HepG2 (cell line): ENCODE results near the gene TBCE. TPM values are rescaled to one million over a fixed set of nuclear protein-coding genes. Genes with fewer than 3 reads are reported as not detected.
"Not testable (repeated sequence)": the region's sequence is repeated elsewhere in the genome, so short reads cannot be mapped to it uniquely, and the experiment has no call there.

Experiments
- ATAC-seq: fragments of 200-7000 bp; cut with Tn5 transposase; 3 replicates; pipeline ENCODE4 v1.9.1; 2020; ENCODE audit warnings: mild to moderate bottlenecking, moderate library complexity
- BruUV-seq: library from RNA; stranded (reverse); fragments of 400-500 nt; replicated peaks from 2 replicates; lab custom pipeline; 2021; lab: Mats Ljungman, UMichigan
- CTCF ChIA-PET: fragments of 300-600 bp; formaldehyde crosslinking; extraction: SDS; loops from one replicate; lab custom pipeline; 2021; ENCODE audit warnings: low total read pairs, inconsistent platforms, low intra/inter-chr PET ratio; lab: Yijun Ruan, JAX
- POLR2A ChIA-PET: fragments of 350-600 bp; sonication (Branson Sonifier 250); formaldehyde crosslinking; loops from one replicate; lab custom pipeline; 2020; ENCODE audit warnings: antibody characterized with exemption, inconsistent platforms; lab: Yijun Ruan, JAX
- DNase-seq: peaks from one replicate; pipeline ENCODE4 v3.0.0-alpha.2; 2015; ENCODE audit warnings: low spot score
- FAIRE-seq: peaks from 3 replicates; lab custom pipeline; 2011; peaks lifted over from hg19 to GRCh38; lab: Jason Lieb, UNC
- H2AFZ ChIP-seq: one replicate; pipeline ENCODE4 v1.6.1; 2011; ENCODE audit warnings: low read length, inconsistent platforms
- H3K27ac ChIP-seq: fragments of 300-600 bp; 3 replicates; pipeline ENCODE4 v1.8.0; 2011; ENCODE audit warnings: mixed run types, mild to moderate bottlenecking, mixed read lengths, low read length, inconsistent platforms; ENCODE audit not compliant: insufficient read depth; ENCODE audit errors: extremely low read length
- H3K27me3 ChIP-seq, 2 experiments: fragments of 200-600 bp in 1 of 2; 2 replicates in 1 of 2; 3 replicates in 1 of 2; pipeline versions ENCODE4 v1.6.0 to v1.8.0; 2011; ENCODE audit warnings: low read length in 2 of 2, mild to moderate bottlenecking in 2 of 2, moderate library complexity in 2 of 2, inconsistent platforms in 1 of 2; ENCODE audit not compliant: insufficient read depth in 2 of 2, control insufficient read depth in 1 of 2
- H3K36me3 ChIP-seq, 2 experiments: fragments of 200-600 bp in 1 of 2; replicated peaks in 1 of 2; 2 replicates in 1 of 2; 3 replicates in 1 of 2; pipeline versions ENCODE4 v1.5.1 to v1.8.0; 2011; ENCODE audit warnings: low read length in 2 of 2, inconsistent platforms in 1 of 2; ENCODE audit not compliant: insufficient read depth in 2 of 2, control insufficient read depth in 1 of 2
- H3K4me1 ChIP-seq: 2 replicates; pipeline ENCODE4 v1.5.1; 2012; ENCODE audit warnings: low read length, inconsistent platforms; ENCODE audit not compliant: insufficient read depth
- H3K4me2 ChIP-seq: 2 replicates; pipeline ENCODE4 v1.6.0; 2011; ENCODE audit warnings: low read depth, low read length, inconsistent platforms
- H3K4me3 ChIP-seq, 3 experiments: fragments of 200-600 bp in 1 of 3; sonication (generic), shearing (Covaris generic) in 1 of 3; replicated peaks in 1 of 3; 2 replicates each; pipeline ENCODE4 v1.5.1; 2011 to 2016; ENCODE audit warnings: low read length in 3 of 3, inconsistent platforms in 2 of 3, low read depth in 2 of 3, mild to moderate bottlenecking in 2 of 3, control low read depth in 1 of 3, mixed read lengths in 1 of 3; ENCODE audit not compliant: insufficient read depth in 1 of 3
- H3K79me2 ChIP-seq: one replicate; pipeline ENCODE4 v1.6.1; 2011; ENCODE audit warnings: low read length, inconsistent platforms; ENCODE audit not compliant: insufficient read depth
- H3K9ac ChIP-seq: 2 replicates; pipeline ENCODE4 v1.6.0; 2011; ENCODE audit warnings: mild to moderate bottlenecking, low read depth, low read length, inconsistent platforms; ENCODE audit not compliant: insufficient read depth
- H3K9me3 ChIP-seq: 2 replicates; pipeline ENCODE4 v1.5.1; 2012; ENCODE audit warnings: mild to moderate bottlenecking, low read length
- H4K20me1 ChIP-seq: 2 replicates; pipeline ENCODE4 v1.6.0; 2011; ENCODE audit warnings: inconsistent platforms, mild to moderate bottlenecking, low read length, moderate library complexity; ENCODE audit not compliant: insufficient read depth
- WGBS: methylation state at CpG from one replicate; pipeline ENCODE4 v1.1.6; 2017; ENCODE audit warnings: low lambda C conversion rate; 5-methylcytosine and 5-hydroxymethylcytosine counted together
- in situ Hi-C: cut with HindIII; loops from 2 replicates; pipeline ENCODE4 v1.10.0; 2017; ENCODE audit warnings: low pct_unique_long_range_greater_than_20kb; ENCODE audit not compliant: extremely low pct_ligation_motif_present
- intact Hi-C: fragments of 100-400 bp; cut with micrococcal nuclease; formaldehyde crosslinking; loops from one replicate; pipeline ENCODE4 v1.10.0; 2022; ENCODE audit not compliant: unreplicated experiment
- polyA plus RNA-seq, 8 experiments: library from polyadenylated mRNA; depleted of rRNA in 3 of 8; stranded (reverse) in 7 of 8; unstranded in 1 of 8; fragments of >200 nt; fragmentation: Illumina TruSeq in 4 of 8; extraction: Trizol in 4 of 8; gene quantifications; 2 replicates each; pipeline versions ENCODE4 v1.2.1 to v1.2.3, GENCODE V29; 2011 to 2016; ENCODE audit warnings: low read depth in 4 of 8, missing spikeins in 1 of 8, mixed read lengths in 1 of 8; ENCODE audit not compliant: insufficient read depth in 1 of 8
- total RNA-seq, 5 experiments: library from RNA; depleted of rRNA; stranded (reverse); fragments of >200 nt; fragmentation: Illumina TruSeq; extraction: Trizol; gene quantifications; 2 replicates each; pipeline ENCODE4 v1.2.3, GENCODE V29; 2016; ENCODE audit warnings: low read depth in 1 of 5

TBCE gene
- total and polyA plus RNA-seq, 2 of the 13 experiments (the other 11 are each of a cell fraction or from before 2014, with no cell fraction given): 25.6 to 31.1 TPM

DNA sequence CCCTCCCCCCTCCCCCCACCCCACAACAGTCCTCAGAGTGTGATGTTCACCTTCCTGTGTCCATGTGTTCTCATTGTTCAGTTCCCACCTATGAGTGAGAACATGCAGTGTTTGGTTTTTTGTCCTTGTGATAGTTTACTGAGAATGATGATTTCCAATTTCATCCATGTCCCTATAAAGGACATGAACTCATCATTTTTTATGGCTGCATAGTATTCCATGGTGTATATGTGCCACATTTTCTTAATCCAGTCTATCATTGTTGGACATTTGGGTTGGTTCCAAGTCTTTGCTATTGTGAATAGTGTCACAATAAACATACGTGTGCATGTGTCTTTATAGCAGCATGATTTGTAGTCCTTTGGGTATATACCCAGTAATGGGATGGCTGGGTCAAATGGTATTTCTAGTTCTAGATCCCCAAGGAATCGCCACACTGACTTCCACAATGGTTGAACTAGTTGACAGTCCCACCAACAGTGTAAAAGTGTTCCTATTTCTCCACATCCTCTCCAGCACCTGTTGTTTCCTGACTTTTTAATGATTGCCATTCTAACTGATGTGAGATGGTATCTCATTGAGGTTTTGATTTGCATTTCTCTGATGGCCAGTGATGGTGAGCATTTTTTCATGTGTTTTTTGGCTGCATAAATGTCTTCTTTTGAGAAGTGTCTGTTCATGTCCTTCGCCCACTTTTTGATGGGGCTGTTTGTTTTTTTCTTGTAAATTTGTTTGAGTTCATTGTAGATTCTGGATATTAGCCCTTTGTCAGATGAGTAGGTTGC, 14.9 kb downstream of the TBCE start:
- H3K79me2 ChIP-seq: peaks cover 16% of the 10 kb centered on the region

DNA sequence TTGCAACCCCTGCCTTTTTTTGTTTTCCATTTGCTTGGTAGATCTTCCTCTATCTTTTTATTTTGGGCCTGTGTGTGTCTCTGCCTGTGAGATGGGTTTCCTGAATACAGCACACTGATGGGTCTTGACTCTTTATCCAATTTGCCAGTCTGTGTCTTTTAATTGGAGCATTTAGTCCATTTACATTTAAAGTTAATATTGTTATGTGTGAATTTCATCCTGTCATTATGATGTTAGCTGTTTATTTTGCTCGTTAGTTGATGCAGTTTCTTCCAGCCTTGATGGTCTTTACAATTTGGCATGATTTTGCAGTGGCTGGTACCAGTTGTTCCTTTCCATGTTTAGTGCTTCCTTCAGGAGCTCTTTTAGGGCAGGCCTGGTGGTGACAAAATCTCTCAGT, 18.4 kb downstream of the TBCE start:
- H3K27me3 ChIP-seq, H3K4me3 ChIP-seq, CTCF ChIA-PET, POLR2A ChIA-PET, BruUV-seq, in situ Hi-C loops, H3K4me1 ChIP-seq, H3K4me2 ChIP-seq, ATAC-seq, intact Hi-C loops, H3K9ac ChIP-seq, H3K27ac ChIP-seq, H3K9me3 ChIP-seq, FAIRE-seq, DNase-seq, H4K20me1 ChIP-seq, H2AFZ ChIP-seq, H3K36me3 ChIP-seq: not testable (repeated sequence)
- WGBS: 93% methylated on average over 1 of the region's 1 CpG
- peaks cover 30% of the 10 kb centered on the region for H3K79me2 ChIP-seq

More for the DNA sequence above, 14.9 kb downstream of the TBCE start:
- FAIRE-seq, H4K20me1 ChIP-seq, BruUV-seq, H3K27me3 ChIP-seq, in situ Hi-C loops, H3K4me2 ChIP-seq, H3K4me1 ChIP-seq, ATAC-seq, POLR2A ChIA-PET, DNase-seq, H3K4me3 ChIP-seq, H3K9me3 ChIP-seq, H3K27ac ChIP-seq, intact Hi-C loops, H2AFZ ChIP-seq, CTCF ChIA-PET, H3K9ac ChIP-seq: not testable (repeated sequence)
- H3K36me3 ChIP-seq: peaks cover 3 to 20% of the 10 kb centered on the region in 2 experiments
- 75% methylated on average over 1 of the region's 3 CpGs for WGBS
